ENCODE results near the gene OPRD1. TPM values are rescaled to one million over a fixed set of nuclear protein-coding genes. Genes with fewer than 3 reads are reported as not detected.

OPRD1 gene
- polyA plus RNA-seq, 3 donors, result 0.01 TPM; not detected in 2

- H4K20me1 ChIP-seq (ENCODE audit: insufficient read depth, low read length), result no peaks in the 10 kb centered on the region
- H3K9me3 ChIP-seq (replicated peaks in 1 of 2; ENCODE audit: control insufficient read depth in 1 of 2, insufficient read depth in 1 of 2, low read length in 2 of 2), result no peaks in the 10 kb centered on the region
- peaks cover 25 to 35% (median 28%) of the 10 kb centered on the region in 3 donors for H3K27me3 Mint-ChIP-seq (ENCODE audit: low read depth in 3 of 3)
- H3K9me3 Mint-ChIP-seq, result peaks cover 0 to 9% (median 3%) of the 10 kb centered on the region in 7 donors
- H3K9ac ChIP-seq (ENCODE audit: insufficient read depth, low read length, poor library complexity, severe bottlenecking), result no peak overlapping the region
- TF ChIP-seq CTCF (IDR thresholded peaks at IDR 0.05), result no peak
- WGBS (ENCODE audit: insufficient coverage), result 88% methylated on average over 1 of the region's 4 CpGs
- no peaks in the 10 kb centered on the region for H3K4me1 ChIP-seq (ENCODE audit: control insufficient read depth in 1 of 2, insufficient read depth in 2 of 2, low read length in 2 of 2)
- H3K36me3 ChIP-seq (replicated peaks in 1 of 2; ENCODE audit: control insufficient read depth in 1 of 2, insufficient read depth in 2 of 2, low read length in 2 of 2), result no peaks in the 10 kb centered on the region
- DNase-seq, result no peak
- no peak overlapping the region for H3K4me3 Mint-ChIP-seq
- no peak overlapping the region for H3K4me2 ChIP-seq (replicated peaks; ENCODE audit: extremely low read depth, low read length, poor library complexity, severe bottlenecking)
- H3K36me3 Mint-ChIP-seq, result no peaks in the 10 kb centered on the region
- intact Hi-C loops (cut with micrococcal nuclease), result no loop called here
- peaks cover 3% of the 10 kb centered on the region for H3K4me1 Mint-ChIP-seq
- no peak overlapping the region for H3K27ac Mint-ChIP-seq
- peaks cover 18 to 22% of the 10 kb centered on the region in 2 donors for H3K27me3 ChIP-seq (ENCODE audit: control insufficient read depth in 2 of 2, insufficient read depth in 2 of 2, low read length in 2 of 2)
- no peak overlapping the region for H3K27ac ChIP-seq (ENCODE audit: low read depth in 1 of 2, low read length in 2 of 2)
- H3K4me3 ChIP-seq (replicated peaks in 1 of 3; ENCODE audit: low read depth in 2 of 3, low read length in 3 of 3), result no peak overlapping the region
- no peaks in the 10 kb centered on the region for H3K79me2 ChIP-seq (ENCODE audit: insufficient read depth, low read length)
- no peak overlapping the region for H2AFZ ChIP-seq (ENCODE audit: insufficient read depth, low read depth, low read length, poor library complexity, severe bottlenecking)
These were observed 4.9 kb upstream of the OPRD1 start for GRCh38 chr1:28807046-28807445.

- no peak overlapping the region for H3K4me3 ChIP-seq (replicated peaks in 1 of 3; ENCODE audit: low read depth in 2 of 3, low read length in 3 of 3)
- no peaks in the 10 kb centered on the region for H3K4me1 ChIP-seq (ENCODE audit: control insufficient read depth in 1 of 2, insufficient read depth in 2 of 2, low read length in 2 of 2)
- no peak for TF ChIP-seq CTCF (IDR thresholded peaks at IDR 0.05)
- H3K27me3 Mint-ChIP-seq (ENCODE audit: low read depth in 3 of 3), result peaks cover 31 to 42% (median 34%) of the 10 kb centered on the region in 3 donors
- H3K4me2 ChIP-seq (replicated peaks; ENCODE audit: extremely low read depth, low read length, poor library complexity, severe bottlenecking), result no peak overlapping the region
- H3K9me3 ChIP-seq (replicated peaks in 1 of 2; ENCODE audit: control insufficient read depth in 1 of 2, insufficient read depth in 1 of 2, low read length in 2 of 2), result no peaks in the 10 kb centered on the region
- H3K27ac Mint-ChIP-seq, result peak overlapping the region in 1 of 7 donors; percentile 64
- no peaks in the 10 kb centered on the region for H3K36me3 ChIP-seq (replicated peaks in 1 of 2; ENCODE audit: control insufficient read depth in 1 of 2, insufficient read depth in 2 of 2, low read length in 2 of 2)
- no peaks in the 10 kb centered on the region for H3K79me2 ChIP-seq (ENCODE audit: insufficient read depth, low read length)
- peaks cover 3% of the 10 kb centered on the region for H3K4me1 Mint-ChIP-seq
- H3K9me3 Mint-ChIP-seq, result peaks cover 0 to 10% (median 3%) of the 10 kb centered on the region in 7 donors
- no peak overlapping the region for H3K4me3 Mint-ChIP-seq
- peaks cover 22 to 28% of the 10 kb centered on the region in 2 donors for H3K27me3 ChIP-seq (ENCODE audit: control insufficient read depth in 2 of 2, insufficient read depth in 2 of 2, low read length in 2 of 2)
- no peak for DNase-seq
- H3K27ac ChIP-seq (ENCODE audit: low read depth in 1 of 2, low read length in 2 of 2), result no peak overlapping the region
- intact Hi-C loops (cut with micrococcal nuclease), result no loop called here
- no peaks in the 10 kb centered on the region for H3K36me3 Mint-ChIP-seq
- H3K9ac ChIP-seq (ENCODE audit: insufficient read depth, low read length, poor library complexity, severe bottlenecking), result no peak overlapping the region
- no peaks in the 10 kb centered on the region for H4K20me1 ChIP-seq (ENCODE audit: insufficient read depth, low read length)
- no CpG with 5 or more reads among the region's 4 CpGs for WGBS (ENCODE audit: insufficient coverage)
- no peak overlapping the region for H2AFZ ChIP-seq (ENCODE audit: insufficient read depth, low read depth, low read length, poor library complexity, severe bottlenecking)
These were observed 4.0 kb upstream of the OPRD1 start for GRCh38 chr1:28807986-28808385.

Measured in CD14-positive monocyte (primary cell).